PC-3 (cell line): ENCODE measurements around the gene CDH26. TPM values are rescaled to one million over a fixed set of nuclear protein-coding genes. Genes with fewer than 3 reads are reported as not detected.

ENCODE experiments used
- ATAC-seq: fragments of 200-7000 bp; cut with Tn5 transposase; 2 replicates; pipeline ENCODE4 v1.9.1; 2020; ENCODE audit warnings: mild to moderate bottlenecking, moderate library complexity
- BruUV-seq: library from RNA; stranded (reverse); fragments of 400-500 nt; replicated peaks from 2 replicates; lab custom pipeline; 2021; lab: Mats Ljungman, UMichigan
- CTCF ChIA-PET: fragments of 300-600 bp; sonication (Branson Sonifier 250); formaldehyde crosslinking; loops from one replicate; lab custom pipeline; 2022; ENCODE audit warnings: antibody characterized with exemption; lab: Charles Lee
- POLR2A ChIA-PET: fragments of 300-600 bp; sonication (Branson Sonifier 250); formaldehyde crosslinking; loops from one replicate; lab custom pipeline; 2022; ENCODE audit warnings: antibody characterized with exemption; ENCODE audit not compliant: unreplicated experiment; lab: Charles Lee
- DNase-seq: peaks from one replicate; pipeline ENCODE4 v3.0.0-alpha.2; 2015
- H2AFZ ChIP-seq: fragments of 300-600 bp; sonication (generic); 2 replicates; pipeline ENCODE4 v1.6.0; 2016; ENCODE audit warnings: antibody characterized with exemption, low read length
- H3F3A ChIP-seq: fragments of 300-600 bp; sonication (generic); one replicate; pipeline ENCODE4 v1.6.0; 2017; ENCODE audit warnings: antibody characterized with exemption, low read length, control low read depth, mild to moderate bottlenecking; ENCODE audit not compliant: unreplicated experiment
- H3K27ac ChIP-seq: fragments of 300-600 bp; sonication (generic); 2 replicates; pipeline ENCODE4 v1.5.1; 2016; ENCODE audit warnings: mild to moderate bottlenecking, low read length
- H3K27me3 ChIP-seq: fragments of 300-600 bp; sonication (generic); 2 replicates; pipeline ENCODE4 v1.6.1; 2016; ENCODE audit warnings: low read length, mixed read lengths
- H3K36me3 ChIP-seq: fragments of 300-600 bp; sonication (generic); 2 replicates; pipeline ENCODE4 v1.6.1; 2016; ENCODE audit warnings: low read depth, mixed run types, low read length, mixed read lengths
- H3K4me1 ChIP-seq: fragments of 300-600 bp; sonication (generic); 2 replicates; pipeline ENCODE4 v1.5.1; 2016; ENCODE audit warnings: low read length; ENCODE audit not compliant: insufficient read depth
- H3K4me2 ChIP-seq: fragments of 300-600 bp; sonication (generic); 2 replicates; pipeline ENCODE4 v1.6.0; 2016; ENCODE audit warnings: low read length
- H3K4me3 ChIP-seq: fragments of 300-600 bp; sonication (generic); 2 replicates; pipeline ENCODE4 v1.5.1; 2016; ENCODE audit warnings: mild to moderate bottlenecking, low read length, mixed read lengths
- H3K79me2 ChIP-seq: fragments of 300-600 bp; sonication (generic); 2 replicates; pipeline ENCODE4 v1.6.1; 2017; ENCODE audit warnings: low read length, mixed read lengths
- H3K9ac ChIP-seq: fragments of 300-600 bp; sonication (generic); 2 replicates; pipeline ENCODE4 v1.6.0; 2016; ENCODE audit warnings: mild to moderate bottlenecking, low read length
- H3K9me2 ChIP-seq: fragments of 300-600 bp; sonication (generic); replicated peaks from 2 replicates; pipeline ENCODE4 v1.6.1; 2016; ENCODE audit warnings: mixed run types, low read length, mixed read lengths
- H3K9me3 ChIP-seq: fragments of 300-600 bp; sonication (generic); 2 replicates; pipeline ENCODE4 v1.6.1; 2016; ENCODE audit warnings: low read length, mixed read lengths
- H4K20me1 ChIP-seq: fragments of 300-600 bp; sonication (generic); 2 replicates; pipeline ENCODE4 v1.6.1; 2016; ENCODE audit warnings: low read length, mixed read lengths
- EZH2 ChIP-seq: fragments of 300-600 bp; sonication (generic); IDR thresholded peaks from one replicate; pipeline ENCODE4 v1.6.1; 2017; ENCODE audit warnings: antibody characterized with exemption, mild to moderate bottlenecking, low read length; ENCODE audit not compliant: unreplicated experiment
- EZH2phosphoT487 ChIP-seq: fragments of 300-600 bp; sonication (generic); IDR thresholded peaks from 2 replicates; pipeline ENCODE4 v1.6.1; 2018; ENCODE audit warnings: mild to moderate bottlenecking, antibody characterized with exemption, low read length, borderline replicate concordance
- intact Hi-C: fragments of 100-400 bp; cut with micrococcal nuclease; formaldehyde crosslinking; loops from 2 replicates; pipeline ENCODE4 v1.9.0; 2023
- total RNA-seq: library from RNA; depleted of rRNA; stranded (reverse); fragments of >200 nt; gene quantifications from 2 replicates; pipeline ENCODE4 v1.2.3, GENCODE V29; 2014
- TF ChIP-seq, protein P1 (sequence below): fragments of 300-600 bp; sonication (generic); conservative IDR thresholded peaks from 2 replicates; pipeline ENCODE4 v1.5.1; 2017; ENCODE audit warnings: antibody characterized with exemption, low read depth, mild to moderate bottlenecking, low read length

Gene CDH26
- total RNA-seq, 1 experiment from 2014 or later, result 1.2 TPM

DNA sequence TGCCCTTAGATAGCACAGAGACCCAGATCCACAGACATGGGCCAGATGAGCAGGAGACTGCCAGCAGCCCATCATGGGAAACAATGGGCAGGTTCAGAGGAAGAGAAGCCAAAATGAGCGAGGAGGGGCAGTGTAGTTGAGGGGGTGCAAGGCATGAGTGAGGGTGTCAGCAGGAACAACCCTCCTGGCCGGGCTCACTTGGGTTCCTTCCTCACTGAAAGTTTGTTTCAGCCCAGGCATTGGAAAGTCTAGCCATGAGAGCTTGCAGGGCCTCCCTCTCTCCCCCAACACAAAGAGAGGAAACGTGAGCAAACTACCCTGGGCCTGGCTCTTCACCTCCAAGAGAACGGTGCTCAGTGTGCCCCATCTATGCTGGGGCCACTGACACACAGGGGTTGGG, 48.0 kb downstream of the CDH26 start:
- Histone ChIP-seq H2AFZ (no peak overlapping the region), H3K4me3 (no peak overlapping the region), H3K79me2 (no peaks in the 10 kb centered on the region), H3K4me2 (no peak overlapping the region), H3K27me3 (no peaks in the 10 kb centered on the region), H3K9ac (no peak overlapping the region), H3F3A (no peaks in the 10 kb centered on the region), H3K27ac (no peak overlapping the region), H3K9me3 (no peaks in the 10 kb centered on the region), H4K20me1 (no peaks in the 10 kb centered on the region), H3K36me3 (no peaks in the 10 kb centered on the region), H3K9me2 (no peaks in the 10 kb centered on the region), H3K4me1 (0 out of 2 replicates have a peak, but pooled peaks cover under 1% of the 10 kb centered on the region)
- ChIA-PET POLR2A (no interaction called here), CTCF (no interaction called here)
- TF ChIP-seq, protein P1, sequence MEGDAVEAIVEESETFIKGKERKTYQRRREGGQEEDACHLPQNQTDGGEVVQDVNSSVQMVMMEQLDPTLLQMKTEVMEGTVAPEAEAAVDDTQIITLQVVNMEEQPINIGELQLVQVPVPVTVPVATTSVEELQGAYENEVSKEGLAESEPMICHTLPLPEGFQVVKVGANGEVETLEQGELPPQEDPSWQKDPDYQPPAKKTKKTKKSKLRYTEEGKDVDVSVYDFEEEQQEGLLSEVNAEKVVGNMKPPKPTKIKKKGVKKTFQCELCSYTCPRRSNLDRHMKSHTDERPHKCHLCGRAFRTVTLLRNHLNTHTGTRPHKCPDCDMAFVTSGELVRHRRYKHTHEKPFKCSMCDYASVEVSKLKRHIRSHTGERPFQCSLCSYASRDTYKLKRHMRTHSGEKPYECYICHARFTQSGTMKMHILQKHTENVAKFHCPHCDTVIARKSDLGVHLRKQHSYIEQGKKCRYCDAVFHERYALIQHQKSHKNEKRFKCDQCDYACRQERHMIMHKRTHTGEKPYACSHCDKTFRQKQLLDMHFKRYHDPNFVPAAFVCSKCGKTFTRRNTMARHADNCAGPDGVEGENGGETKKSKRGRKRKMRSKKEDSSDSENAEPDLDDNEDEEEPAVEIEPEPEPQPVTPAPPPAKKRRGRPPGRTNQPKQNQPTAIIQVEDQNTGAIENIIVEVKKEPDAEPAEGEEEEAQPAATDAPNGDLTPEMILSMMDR, result no peak
- TF ChIP-seq EZH2phosphoT487, result no peak
- no peak for DNase-seq
- ATAC-seq, result no peak
- no TSS peak for BruUV-seq
- intact Hi-C loops, result no loop called here

GRCh38 chr20:60007464-60007863, 49.2 kb downstream of the CDH26 start:
- H2AFZ ChIP-seq, result no peak overlapping the region
- H3K79me2 ChIP-seq, result no peaks in the 10 kb centered on the region
- intact Hi-C loops, result no loop called here
- no peaks in the 10 kb centered on the region for H4K20me1 ChIP-seq
- H3K4me1 ChIP-seq, result no peaks in the 10 kb centered on the region
- no peak overlapping the region for H3K4me3 ChIP-seq
- H3K27me3 ChIP-seq, result no peaks in the 10 kb centered on the region
- CTCF ChIA-PET, result no interaction called here
- ATAC-seq, result no peak
- no peaks in the 10 kb centered on the region for H3K9me3 ChIP-seq
- POLR2A ChIA-PET, result no interaction called here
- no peak overlapping the region for H3K27ac ChIP-seq
- H3K36me3 ChIP-seq, result no peaks in the 10 kb centered on the region
- no peak for DNase-seq
- no peak overlapping the region for H3K9ac ChIP-seq
- TF ChIP-seq EZH2phosphoT487 (no peak), EZH2 (no peak)
- TF ChIP-seq, protein P1, result no peak
- no peaks in the 10 kb centered on the region for H3F3A ChIP-seq
- no peaks in the 10 kb centered on the region for H3K9me2 ChIP-seq
- BruUV-seq, result no TSS peak
- no peak overlapping the region for H3K4me2 ChIP-seq

GRCh38 chr20:60008130-60008808, 50.0 kb downstream of the CDH26 start:
- Histone ChIP-seq H2AFZ (no peak overlapping the region), H3K27ac (no peak overlapping the region), H3K4me2 (no peak overlapping the region), H3K9me3 (no peaks in the 10 kb centered on the region), H3K79me2 (no peaks in the 10 kb centered on the region), H3K9me2 (no peaks in the 10 kb centered on the region), H4K20me1 (no peaks in the 10 kb centered on the region), H3K36me3 (no peaks in the 10 kb centered on the region), H3K4me3 (no peak overlapping the region), H3F3A (no peaks in the 10 kb centered on the region), H3K9ac (no peak overlapping the region), H3K27me3 (no peaks in the 10 kb centered on the region), H3K4me1 (no peaks in the 10 kb centered on the region)
- no TSS peak for BruUV-seq
- POLR2A ChIA-PET, result no interaction called here
- CTCF ChIA-PET, result no interaction called here
- intact Hi-C loops, result no loop called here
- TF ChIP-seq, protein P1, result no peak
- TF ChIP-seq EZH2phosphoT487 (no peak), EZH2 (no peak)
- ATAC-seq, result no peak
- DNase-seq, result no peak
